H1 (cell line): ENCODE measurements around the gene EGFL6. TPM values are rescaled to one million over a fixed set of nuclear protein-coding genes. Genes with fewer than 3 reads are reported as not detected.

ENCODE experiments used
- EP300 ChIP-seq, 2 experiments: IDR thresholded peaks; 1 replicate in 1 of 2; 2 replicates in 1 of 2; pipeline ENCODE4 v1.6.1; 2011 to 2012; ENCODE audit warnings: low read depth in 2 of 2, low read length in 2 of 2, mild to moderate bottlenecking in 2 of 2, borderline replicate concordance in 1 of 2, inconsistent platforms in 1 of 2, moderate library complexity in 1 of 2
- GABPA ChIP-seq: IDR thresholded peaks from 2 replicates; pipeline ENCODE4 v1.6.1; 2011; ENCODE audit warnings: mild to moderate bottlenecking, low read length, moderate library complexity, borderline replicate concordance; ENCODE audit not compliant: insufficient read depth
- GTF2F1 ChIP-seq: IDR thresholded peaks from 2 replicates; pipeline ENCODE4 v1.6.1; 2012; ENCODE audit warnings: low read depth, low read length, improper control_type of control experiment, borderline replicate concordance
- HDAC2 ChIP-seq, 2 experiments: fragments of 300-600 bp in 1 of 2; sonication (generic) in 1 of 2; IDR thresholded peaks; 2 replicates each; pipeline ENCODE4 v1.6.1; 2011 to 2012; ENCODE audit warnings: low read depth in 2 of 2, low read length in 2 of 2, mild to moderate bottlenecking in 2 of 2, moderate library complexity in 2 of 2, borderline replicate concordance in 1 of 2, inconsistent platforms in 1 of 2
- polyA plus RNA-seq, 7 experiments: library from polyadenylated mRNA; depleted of rRNA in 3 of 7; stranded (reverse) in 5 of 7; unstranded in 2 of 7; fragments of >200 nt in 5 of 7; fragments of 200-250 nt in 2 of 7; gene quantifications; 1 replicate in 5 of 7; 2 replicates in 1 of 7; 4 replicates in 1 of 7; pipeline versions ENCODE4 v1.2.1 to v1.2.3, GENCODE V29; 2011 to 2013; ENCODE audit warnings: missing spikeins in 2 of 7, mixed read lengths in 2 of 7
- total RNA-seq: library from RNA; stranded (reverse); fragmentation: NEBNext Ultra II Directional; extraction: Animal tissue kit (Norgen Biotek cat#: 25700); gene quantifications from 2 replicates; pipeline ENCODE4 v1.2.1, GENCODE V29; 2021
- TF ChIP-seq, protein P1 (sequence below), 3 experiments: IDR thresholded peaks; 1 replicate in 2 of 3; 2 replicates in 1 of 3; pipeline versions ENCODE4 v1.5.1 to v1.6.1; 2011; ENCODE audit warnings: low read length in 3 of 3, mild to moderate bottlenecking in 3 of 3, inconsistent platforms in 2 of 3, low read depth in 1 of 3, moderate library complexity in 1 of 3; ENCODE audit not compliant: insufficient read depth in 1 of 3; ENCODE audit errors: control extremely low read depth in 1 of 3
- TF ChIP-seq, protein P2 (sequence below): IDR thresholded peaks from 2 replicates; pipeline ENCODE4 v1.6.1; 2012; ENCODE audit warnings: inconsistent platforms

EGFL6 gene
- total and polyA plus RNA-seq, 2 of the 8 experiments (the other 6 are each of a cell fraction or from before 2014, with no cell fraction given), result 0.93 to 1.1 TPM

DNA sequence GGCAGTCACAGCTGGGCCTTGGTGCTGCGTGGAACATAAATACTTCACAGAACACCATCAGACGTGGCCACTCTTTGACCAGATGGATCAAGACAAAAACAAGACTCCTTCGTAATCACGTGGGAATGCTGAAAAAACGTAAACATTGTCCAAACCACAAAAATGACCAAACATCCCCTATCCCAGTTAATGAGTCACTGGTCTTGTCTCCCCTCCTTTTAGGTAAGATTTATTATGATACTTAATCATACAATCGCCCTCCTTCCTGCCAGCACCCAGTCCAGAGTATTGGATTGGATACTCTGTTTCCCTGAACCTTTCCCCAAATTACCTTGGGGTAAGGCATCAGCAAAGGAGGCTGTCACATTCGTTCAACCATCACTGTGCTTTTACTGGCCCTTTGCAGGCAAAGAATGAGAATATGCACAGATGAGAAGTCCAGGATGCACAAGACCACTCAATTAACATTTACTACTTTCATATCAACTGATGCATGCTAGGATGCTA lies 82.9 kb downstream of the EGFL6 start (continued):
- TF ChIP-seq, protein P1, sequence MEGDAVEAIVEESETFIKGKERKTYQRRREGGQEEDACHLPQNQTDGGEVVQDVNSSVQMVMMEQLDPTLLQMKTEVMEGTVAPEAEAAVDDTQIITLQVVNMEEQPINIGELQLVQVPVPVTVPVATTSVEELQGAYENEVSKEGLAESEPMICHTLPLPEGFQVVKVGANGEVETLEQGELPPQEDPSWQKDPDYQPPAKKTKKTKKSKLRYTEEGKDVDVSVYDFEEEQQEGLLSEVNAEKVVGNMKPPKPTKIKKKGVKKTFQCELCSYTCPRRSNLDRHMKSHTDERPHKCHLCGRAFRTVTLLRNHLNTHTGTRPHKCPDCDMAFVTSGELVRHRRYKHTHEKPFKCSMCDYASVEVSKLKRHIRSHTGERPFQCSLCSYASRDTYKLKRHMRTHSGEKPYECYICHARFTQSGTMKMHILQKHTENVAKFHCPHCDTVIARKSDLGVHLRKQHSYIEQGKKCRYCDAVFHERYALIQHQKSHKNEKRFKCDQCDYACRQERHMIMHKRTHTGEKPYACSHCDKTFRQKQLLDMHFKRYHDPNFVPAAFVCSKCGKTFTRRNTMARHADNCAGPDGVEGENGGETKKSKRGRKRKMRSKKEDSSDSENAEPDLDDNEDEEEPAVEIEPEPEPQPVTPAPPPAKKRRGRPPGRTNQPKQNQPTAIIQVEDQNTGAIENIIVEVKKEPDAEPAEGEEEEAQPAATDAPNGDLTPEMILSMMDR (IDR thresholded peaks at IDR 0.05; ENCODE audit: control extremely low read depth in 1 of 3, insufficient read depth in 1 of 3, low read depth in 1 of 3, low read length in 3 of 3), result no peak
- no peak for TF ChIP-seq HDAC2 (IDR thresholded peaks at IDR 0.05; ENCODE audit: borderline replicate concordance in 1 of 2, low read depth in 2 of 2, low read length in 2 of 2)
- TF ChIP-seq, protein P2, sequence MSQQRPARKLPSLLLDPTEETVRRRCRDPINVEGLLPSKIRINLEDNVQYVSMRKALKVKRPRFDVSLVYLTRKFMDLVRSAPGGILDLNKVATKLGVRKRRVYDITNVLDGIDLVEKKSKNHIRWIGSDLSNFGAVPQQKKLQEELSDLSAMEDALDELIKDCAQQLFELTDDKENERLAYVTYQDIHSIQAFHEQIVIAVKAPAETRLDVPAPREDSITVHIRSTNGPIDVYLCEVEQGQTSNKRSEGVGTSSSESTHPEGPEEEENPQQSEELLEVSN, result no peak
- no peak for TF ChIP-seq GABPA
- TF ChIP-seq EP300 (IDR thresholded peaks at IDR 0.05; ENCODE audit: borderline replicate concordance in 1 of 2, low read depth in 2 of 2, low read length in 2 of 2), result no peak
- no peak for TF ChIP-seq GTF2F1
